Middle frontal gyrus (tissue), 1 donor: ENCODE data around the gene SPATA33.
"Not testable (repeated sequence)": the region's sequence is repeated elsewhere in the genome, so short reads cannot be mapped to it uniquely, and the experiment has no call there.

Experiments used
- DNase-seq: peaks from one replicate; pipeline ENCODE4 v3.0.0-alpha.2; 2015; ENCODE audit warnings: low spot score; ENCODE audit errors: extremely low spot score

SPATA33 gene

DNA sequence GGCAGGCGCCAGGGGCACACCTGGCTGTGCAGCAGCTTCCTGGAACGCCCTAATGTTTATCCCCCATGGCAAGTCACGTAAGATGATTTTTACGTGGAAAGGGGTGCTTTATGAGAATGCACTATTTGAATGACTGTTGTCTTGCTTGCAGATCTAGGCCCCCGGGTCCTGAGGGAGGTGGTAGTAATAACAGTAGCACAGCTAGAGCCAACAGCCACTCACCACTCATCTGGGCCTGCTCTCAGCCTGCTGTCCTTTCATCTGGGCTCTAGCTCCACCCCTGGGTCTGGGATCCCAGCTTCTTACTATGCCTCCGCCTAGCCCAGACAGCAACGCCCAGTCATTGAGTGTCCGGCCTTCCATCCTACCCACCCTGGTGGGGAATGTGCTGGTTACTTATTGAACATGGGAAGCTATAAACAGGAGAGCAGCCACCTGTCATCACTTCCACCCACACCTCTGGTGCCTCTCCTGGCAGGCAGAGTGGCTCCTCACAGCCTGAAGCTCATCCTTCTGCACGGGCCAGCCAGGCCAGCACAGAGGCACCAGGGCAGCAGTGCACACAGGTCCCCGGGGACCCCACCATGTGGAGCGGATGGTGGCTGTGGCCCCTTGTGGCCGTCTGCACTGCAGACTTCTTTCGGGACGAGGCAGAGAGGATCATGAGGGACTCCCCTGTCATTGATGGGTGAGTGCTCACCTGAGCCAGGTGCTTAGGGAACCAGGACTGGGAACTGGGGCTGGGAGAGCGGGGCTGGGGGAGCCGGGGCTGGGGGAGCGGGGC, 27.6 kb upstream of the SPATA33 start:
- no peak for DNase-seq

DNA sequence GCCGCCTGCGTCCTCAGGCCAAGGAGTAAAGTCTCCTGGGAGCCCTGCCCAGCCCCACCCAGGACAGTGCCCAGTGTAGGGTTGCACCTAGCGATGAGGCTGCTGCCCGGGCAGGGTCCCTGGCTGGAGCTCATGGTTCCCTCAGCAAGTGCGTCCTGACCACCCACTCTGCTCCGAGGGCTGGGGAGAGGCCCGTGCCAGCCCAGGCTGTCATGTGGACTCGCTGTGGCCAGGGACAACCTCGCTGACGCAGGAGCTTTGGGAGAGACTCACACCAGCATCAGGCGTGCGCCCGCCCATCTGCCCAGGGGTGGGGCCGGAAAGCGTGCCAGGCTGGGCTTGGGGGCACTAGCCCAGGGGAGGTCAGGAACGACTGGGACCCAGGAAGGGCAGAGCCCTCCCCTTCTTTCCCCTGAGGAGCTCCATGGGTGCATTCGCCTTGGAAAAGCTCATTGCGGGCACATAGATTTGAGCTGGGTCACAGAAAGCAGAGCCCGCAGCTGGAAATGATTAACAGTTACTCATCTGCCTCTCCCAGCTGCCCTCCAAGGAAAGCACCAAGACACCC, 24.5 kb upstream of the SPATA33 start:
- DNase-seq: no peak

DNA sequence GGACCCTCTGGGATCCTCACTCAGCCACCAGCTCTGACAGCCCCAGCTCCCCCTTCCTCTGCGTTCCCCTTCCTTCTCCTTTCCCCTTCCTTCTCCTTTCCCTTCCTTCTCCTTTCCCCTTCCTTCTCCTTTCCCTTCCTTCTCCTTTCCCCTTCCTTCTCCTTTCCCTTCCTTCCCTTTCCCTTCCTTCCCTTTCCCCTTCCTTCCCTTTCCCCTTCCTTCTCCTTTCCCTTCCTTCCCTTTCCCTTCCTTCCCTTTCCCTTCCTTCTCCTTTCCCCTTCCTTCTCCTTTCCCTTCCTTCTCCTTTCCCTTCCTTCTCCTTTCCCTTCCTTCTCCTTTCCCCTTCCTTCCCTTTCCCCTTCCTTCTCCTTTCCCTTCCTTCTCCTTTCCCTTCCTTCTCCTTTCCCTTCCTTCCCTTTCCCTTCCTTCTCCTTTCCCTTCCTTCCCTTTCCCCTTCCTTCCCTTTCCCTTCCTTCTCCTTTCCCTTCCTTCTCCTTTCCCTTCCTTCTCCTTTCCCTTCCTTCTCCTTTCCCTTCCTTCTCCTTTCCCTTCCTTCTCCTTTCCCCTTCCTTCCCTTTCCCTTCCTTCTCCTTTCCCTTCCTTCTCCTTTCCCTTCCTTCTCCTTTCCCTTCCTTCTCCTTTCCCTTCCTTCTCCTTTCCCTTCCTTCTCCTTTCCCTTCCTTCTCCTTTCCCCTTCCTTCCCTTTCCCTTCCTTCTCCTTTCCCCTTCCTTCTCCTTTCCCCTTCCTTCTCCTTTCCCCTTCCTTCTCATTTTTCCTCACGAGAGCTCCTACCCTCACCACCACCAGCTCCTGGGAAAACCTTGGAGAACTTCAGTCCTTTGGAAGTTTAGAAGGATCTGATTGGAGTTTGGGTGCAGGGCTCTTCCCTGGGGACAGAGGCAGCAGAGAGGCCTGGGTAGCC, 22.9 kb upstream of the SPATA33 start:
- DNase-seq: not testable (repeated sequence)

DNA sequence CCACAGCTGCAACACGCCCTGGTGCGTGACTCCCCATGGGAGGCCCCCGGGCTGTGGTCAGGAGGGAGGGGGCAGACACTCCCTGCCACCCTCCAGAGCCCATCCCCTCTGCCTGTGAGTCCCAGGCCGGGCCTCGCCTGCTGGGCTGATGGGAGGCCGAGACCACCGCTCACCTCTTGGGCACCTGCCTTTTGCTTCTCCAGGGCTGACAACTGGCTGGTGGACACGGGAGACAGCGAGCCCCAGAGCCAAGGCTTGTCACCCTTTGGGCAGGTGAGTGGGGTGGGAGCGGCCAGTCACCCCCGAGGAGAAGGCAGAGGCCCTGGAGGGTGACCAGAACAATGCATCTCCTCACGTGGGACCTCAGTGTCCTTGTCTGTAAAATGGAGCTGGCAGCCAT, 21.0 kb upstream of the SPATA33 start:
- DNase-seq: no peak

DNA sequence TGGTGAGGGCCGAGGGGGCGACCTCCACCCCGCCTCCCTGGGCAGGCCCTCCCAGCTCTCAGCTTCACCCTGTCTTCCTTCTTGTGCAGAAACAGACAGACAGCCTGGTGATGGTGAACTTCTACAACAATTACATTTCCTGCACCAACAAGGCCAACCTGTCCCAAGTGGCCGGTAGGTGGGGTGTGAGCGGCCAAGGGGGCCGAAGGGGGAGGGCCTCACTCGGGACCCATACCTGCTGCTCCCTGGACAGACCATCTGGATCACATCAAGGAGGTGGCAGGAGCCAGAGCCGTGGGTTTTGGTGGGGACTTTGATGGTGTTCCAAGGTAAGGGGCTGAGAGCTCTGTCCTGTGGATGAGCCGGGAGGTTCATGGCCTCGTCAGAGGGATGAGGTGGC, 20.3 kb upstream of the SPATA33 start:
- no peak for DNase-seq

DNA sequence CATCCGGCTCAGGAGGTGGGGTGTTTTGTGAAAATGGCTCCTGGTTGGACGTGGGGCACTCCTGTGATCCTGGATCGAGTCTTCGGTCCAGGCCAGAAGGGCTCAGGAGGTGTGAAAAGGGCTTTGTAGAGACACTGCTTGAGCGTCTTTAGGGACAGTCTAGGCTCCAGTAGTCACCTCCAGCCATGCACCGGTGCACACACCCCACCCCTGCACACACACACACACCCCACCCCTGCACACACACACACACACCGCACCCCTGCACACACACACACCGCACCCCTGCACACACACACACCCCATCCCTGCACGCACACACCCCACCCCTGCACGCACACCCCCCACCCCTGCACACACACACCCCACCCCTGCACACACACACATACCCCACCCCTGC, 19.2 kb upstream of the SPATA33 start:
- no peak for DNase-seq

DNA sequence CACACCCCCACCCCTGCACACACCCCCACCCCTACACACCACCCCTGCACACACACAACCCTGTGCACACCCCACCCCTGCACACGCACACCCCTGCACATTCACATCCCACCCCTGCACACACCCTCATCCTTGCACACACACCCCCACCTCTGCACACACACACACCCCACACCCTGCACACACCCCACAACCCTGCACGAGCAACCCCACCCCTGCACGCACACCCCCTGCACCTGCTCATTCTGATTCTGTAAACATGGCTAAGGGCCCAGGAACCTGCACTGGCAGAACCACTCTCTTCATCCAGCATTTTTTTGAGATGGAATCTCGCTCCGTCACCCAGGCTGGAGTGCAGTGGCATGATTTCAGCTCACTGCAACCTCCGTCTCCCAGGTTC, 18.3 kb upstream of the SPATA33 start:
- no peak for DNase-seq

DNA sequence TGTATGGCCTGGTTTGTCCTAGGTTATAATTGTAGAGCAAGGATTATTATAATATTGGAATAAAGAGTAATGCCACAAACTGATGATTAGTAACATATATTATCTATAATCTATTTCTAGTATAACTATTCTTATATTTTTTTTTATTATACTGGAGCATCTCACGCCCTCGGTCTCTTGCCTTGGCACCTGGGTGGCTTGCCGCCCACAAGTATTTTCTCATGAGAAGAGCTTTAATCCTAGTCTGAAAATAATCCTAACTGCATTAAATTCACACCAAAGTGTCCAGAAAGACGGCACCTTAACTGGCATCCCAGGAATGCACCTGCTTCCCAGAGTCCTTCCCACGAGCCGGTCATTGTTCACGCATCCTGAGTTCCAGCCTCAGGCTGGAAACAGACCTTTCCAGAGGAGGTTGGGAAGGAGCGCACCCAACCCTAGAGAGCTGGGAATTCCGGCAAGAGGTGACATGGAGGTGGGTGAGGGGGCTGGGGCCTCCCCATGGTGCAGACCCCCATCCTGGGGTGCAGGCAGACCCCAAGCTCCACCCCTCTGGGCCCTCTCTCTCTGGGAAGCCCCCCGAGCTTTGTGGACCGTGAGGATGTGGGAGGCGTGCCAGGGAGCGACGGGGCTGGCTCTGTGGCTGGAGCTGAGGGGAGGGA, 16.0 kb upstream of the SPATA33 start:
- no peak for DNase-seq

DNA sequence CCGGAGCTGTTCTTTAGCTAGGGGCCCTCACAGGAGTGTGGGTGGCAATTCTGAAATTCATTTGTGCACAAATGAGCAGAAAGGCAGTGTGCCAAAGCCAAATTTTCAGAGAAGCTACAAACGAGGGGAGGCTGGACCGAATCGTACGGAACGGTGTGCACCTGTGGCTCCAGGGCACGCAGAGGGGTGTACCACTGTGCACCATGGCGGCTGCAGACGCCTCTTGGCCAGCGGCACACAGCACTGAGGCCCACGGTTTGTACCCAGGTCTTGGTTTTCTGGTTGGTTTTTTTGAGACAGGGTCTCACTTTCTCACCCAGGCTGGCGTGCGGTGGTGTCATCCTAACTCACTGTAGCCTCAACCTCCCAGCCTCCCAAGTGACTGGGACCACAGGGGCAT, 15.1 kb upstream of the SPATA33 start:
- no peak for DNase-seq

DNA sequence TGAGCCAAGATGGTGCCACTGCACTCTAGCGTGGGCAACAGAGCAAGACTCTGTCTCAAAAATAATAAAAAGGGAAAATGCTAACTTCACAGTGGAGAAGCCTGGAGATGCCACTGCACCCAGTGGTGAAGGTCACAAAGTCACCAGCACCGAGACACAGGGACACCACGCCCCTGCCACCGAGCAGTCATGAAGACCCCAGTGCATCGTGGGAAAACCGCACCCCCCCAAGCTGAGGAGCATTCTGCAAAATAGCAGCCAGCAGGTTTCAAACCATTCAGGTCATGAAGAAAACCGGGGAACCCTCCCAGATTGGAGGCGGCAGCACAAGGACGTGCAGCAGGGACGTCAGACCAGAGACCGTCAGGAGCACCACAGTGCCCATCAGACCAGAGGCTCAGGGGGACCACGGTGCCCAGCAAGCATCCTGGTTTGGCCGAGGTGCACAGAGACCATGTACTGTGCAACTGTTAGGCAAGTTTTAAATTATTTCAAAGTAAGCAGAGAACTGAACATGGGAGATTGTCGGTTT, 13.8 kb upstream of the SPATA33 start:
- DNase-seq: no peak

DNA sequence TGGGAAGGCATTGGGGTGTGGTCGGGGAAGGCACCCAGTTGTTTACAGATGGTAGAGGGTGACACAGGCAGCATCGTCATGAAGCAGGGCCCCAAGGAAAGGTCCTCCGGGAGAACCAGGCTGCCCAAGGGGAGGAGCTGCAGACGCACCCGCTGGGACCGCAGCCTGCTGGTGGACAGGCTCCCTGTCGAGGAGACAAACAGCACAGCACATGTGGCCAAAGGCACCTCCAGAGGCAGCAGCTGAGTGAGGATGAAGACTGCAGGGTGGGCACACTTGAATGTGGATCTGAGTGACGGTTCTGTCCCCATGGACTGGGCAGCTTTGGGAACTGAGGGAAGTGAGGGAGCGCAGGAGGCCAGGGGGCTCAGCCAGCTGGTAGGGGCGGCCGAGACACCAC, 12.5 kb upstream of the SPATA33 start:
- no peak for DNase-seq

DNA sequence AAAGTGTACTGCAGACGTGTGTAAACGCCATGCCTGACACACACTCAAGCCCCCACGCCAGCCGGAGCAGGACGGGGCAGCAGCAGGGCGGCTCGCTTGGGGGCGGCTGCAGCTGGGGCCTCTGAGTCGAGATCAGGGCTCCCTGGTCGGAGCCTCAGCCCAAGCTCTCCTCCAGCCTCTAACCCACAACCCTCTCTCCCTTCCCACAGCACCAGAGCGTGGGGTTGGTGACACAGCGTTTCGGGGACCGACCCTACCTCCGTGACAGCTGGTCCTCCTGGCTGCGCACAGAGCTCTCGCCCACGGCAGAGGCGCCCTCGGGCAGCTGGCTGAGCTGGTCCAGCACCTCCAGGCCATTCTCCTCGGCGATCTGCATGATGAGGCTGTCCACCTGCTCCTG, 11.4 kb upstream of the SPATA33 start:
- DNase-seq: no peak

DNA sequence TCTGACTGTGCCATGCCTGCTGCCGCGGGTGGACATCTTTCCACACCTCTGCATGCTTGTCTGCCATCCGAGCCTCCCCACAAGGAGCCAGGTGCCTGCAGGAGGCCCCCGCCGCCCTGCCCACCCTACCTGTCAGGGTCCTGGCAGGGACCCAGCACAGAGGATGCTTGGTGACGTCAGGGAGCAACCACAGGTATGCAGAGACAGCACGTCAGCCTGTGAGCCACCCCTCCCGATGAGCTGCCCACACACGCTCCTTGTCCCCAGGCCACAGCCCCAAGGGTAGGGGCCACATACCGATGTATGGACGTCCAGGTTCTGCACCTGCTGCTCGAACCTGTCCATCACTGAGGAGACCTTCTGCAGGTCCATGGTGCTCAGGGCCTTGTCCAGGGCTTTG, 10.7 kb upstream of the SPATA33 start:
- DNase-seq: no peak

DNA sequence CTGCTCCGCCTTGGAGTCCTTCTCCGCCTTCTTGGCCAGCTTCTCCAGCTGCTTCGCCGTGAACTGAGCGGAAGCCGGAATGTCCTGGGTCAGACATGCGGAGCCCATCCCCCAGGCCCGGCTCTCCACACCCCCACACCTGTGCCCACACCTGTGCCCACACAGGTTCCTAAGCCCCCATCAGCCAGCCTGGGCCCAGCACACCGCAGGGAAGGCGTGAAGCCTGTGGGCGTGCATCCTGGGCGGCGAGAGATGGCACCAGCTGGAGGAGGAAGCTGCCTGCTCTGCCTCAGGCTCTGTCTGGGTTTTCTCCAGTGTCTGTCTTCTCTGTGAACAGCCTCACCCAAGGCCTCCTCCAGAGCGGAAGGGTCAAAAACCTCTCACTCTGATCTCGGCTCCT, 6.1 kb upstream of the SPATA33 start:
- DNase-seq: no peak

DNA sequence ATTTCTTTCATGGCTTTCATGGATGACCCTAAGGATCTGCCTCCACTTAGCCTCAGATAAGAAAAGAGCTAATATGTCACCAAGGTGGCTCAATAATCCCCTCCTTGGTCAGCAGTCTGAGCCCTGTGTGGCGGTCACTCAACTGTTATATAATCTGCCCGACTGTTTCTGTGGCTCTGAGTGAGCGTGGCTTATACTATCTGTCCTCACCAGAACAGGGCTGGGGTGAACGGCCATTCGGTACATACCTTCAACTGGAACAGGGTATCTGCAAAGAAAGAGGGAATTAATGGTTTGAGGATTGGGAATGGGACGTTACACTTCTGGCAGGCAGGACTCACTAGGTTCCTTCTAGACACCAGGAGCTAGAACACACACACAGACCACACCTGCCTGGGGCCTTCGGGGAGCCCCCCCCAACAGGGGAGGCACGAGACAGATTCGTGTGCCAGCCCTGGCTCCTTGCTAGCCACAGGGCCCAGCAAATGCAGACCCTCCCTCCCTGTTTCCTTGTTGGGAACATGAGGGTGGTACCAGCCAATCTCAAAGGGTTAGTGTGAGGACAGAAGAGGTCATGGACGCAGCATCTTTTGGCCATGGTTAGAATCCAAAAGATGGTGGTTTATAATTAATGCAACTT, 3.9 kb upstream of the SPATA33 start:
- DNase-seq: no peak

DNA sequence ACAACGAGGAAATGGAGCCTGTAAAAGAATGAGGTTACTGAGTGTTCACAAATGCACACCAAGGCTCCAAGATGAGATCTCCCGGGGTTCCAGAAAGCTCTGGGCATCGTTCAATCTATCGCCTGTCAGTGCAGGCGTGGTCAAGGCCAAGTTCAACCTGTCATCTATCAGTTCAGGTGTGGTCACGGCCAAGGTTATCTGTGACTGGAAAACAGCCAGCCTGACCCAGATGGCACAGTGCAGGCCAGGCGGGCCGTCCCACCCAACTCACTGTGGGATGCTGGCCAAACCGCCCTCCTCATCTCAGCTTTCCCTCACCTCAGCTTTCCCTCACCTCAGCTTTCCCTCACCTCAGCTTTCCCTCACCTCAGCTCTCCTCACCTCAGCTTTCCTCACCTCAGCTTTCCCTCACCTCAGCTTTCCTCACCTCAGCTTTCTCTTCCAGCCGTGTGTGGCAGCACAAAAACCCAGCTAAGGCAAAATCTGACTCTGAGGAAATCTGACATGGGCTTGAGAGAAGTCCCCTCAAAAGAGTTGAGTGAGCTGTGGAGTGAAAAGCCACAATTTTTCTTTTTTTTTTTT, 2.5 kb upstream of the SPATA33 start:
- DNase-seq: no peak

DNA sequence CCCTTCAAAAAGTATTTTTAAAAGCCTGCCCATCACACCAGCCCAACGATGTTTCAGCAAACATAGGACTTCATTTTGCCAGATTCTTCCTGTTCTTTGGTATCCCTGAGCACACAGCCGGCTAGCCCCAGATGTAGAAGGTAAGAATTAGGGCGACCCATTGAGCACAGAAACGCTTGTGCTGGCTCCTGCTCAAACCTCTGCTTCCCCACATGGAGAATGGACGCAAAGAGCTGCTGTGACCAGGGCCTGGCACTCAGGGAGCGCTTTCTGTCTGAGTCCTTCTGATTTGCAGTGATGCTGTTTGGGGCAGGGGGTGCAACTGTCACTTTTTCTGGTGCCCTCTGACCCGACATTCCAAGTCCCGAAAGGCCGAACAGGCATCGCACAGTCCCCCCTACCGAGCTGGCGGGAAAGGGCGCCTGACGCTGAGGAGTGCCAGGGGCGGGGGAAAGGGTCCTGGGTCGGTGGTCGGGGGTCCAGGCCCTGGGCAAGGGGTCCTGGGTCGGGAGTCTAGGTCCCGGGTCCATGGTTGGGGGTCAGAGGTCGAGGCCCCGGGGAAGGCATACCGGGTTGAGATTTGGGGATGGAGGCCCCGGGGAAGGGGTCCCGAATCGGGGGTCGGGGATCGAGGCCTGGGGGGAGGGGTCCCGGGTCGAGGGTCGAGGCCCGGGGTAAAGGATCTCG, 1.1 kb upstream of the SPATA33 start:
- DNase-seq: no peak

DNA sequence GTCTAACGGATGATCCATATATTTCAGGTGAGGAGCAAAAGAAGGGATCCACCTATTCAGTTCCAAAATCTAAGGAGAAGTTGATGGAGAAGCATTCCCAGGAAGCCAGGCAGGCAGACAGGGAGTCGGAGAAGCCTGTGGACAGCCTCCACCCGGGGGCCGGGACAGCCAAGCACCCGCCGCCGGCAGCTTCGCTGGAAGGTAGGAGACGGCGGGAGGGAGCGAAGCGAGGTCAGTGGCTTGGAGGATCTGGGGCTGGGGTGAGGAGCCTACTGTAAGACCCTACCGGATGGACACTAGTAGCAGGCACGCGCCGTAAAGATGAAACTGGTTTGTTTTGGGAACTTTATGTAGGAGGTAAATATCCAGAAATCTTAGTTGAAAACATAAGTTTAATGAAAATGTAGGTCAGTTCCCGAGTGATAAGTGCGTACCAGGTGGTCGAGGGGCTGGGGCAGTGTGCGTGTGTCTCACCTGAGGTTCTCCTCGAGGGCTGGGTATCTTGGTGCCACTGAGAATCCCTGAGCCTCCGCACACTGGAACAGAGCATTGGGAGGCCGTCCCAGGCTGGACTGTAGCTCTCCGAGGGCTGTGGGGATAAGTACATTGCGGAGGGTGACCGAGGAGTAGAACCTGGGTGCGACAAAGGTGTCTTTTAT, 714 bp downstream of the SPATA33 start:
- DNase-seq: no peak

DNA sequence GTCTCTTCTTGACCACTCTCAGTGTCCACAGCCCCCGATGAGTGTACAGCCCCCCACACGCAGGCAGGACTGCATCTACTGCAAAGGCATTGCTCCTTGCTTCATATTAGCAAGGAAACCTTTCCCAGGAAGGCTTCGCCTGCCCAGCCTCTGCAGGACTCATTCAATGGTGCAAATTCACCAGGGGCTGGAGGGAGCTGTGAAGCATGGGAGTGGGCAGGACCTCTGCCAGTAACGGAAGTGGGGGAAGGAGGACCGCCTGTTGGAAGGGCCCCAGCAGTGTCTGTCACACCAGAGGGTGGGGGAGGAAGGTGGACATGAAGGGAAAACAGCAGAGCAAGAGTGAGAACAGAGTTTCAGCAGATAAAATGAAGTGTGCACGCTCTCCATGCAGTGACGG, 2.5 kb downstream of the SPATA33 start:
- DNase-seq: no peak

DNA sequence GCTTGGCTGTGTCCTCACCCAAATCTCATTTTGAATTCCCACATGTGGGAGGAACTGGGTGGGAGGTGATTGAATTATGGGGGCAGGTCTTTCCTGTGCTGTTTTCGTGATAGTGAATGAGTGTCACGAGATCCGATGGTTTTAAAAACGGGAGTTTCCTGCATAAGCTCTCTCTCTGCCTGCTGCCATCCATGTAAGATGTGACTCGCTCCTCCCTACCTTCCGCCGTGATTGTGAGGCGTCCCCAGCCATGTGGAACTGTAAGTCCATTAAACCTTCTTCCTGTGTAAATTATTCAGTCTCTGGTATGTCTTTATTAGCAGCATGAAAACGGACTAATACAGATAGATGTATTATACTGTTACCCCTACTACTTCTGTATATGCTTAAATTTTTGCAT, 3.6 kb downstream of the SPATA33 start:
- no peak for DNase-seq
